GM12878 (cell line): ENCODE data around the gene NUB1. TPM values are rescaled to one million over a fixed set of nuclear protein-coding genes. Genes with fewer than 3 reads are reported as not detected.

Source experiments
- ATF3 ChIP-seq: IDR thresholded peaks from 2 replicates; pipeline ENCODE4 v1.6.1; 2011; ENCODE audit warnings: low read depth, mild to moderate bottlenecking, low read length, moderate library complexity, borderline replicate concordance; ENCODE audit errors: extremely low read depth
- BACH1 ChIP-seq: fragments of 450-650 bp; IDR thresholded peaks from 2 replicates; pipeline ENCODE4 v1.6.1; 2017; ENCODE audit warnings: mild to moderate bottlenecking, borderline replicate concordance
- BCLAF1 ChIP-seq: fragments of 450-650 bp; IDR thresholded peaks from 2 replicates; pipeline ENCODE4 v1.6.1; 2017; ENCODE audit warnings: antibody characterized with exemption, mild to moderate bottlenecking, moderate library complexity
- BRCA1 ChIP-seq: IDR thresholded peaks from 2 replicates; pipeline ENCODE4 v1.6.1; 2011; ENCODE audit warnings: low read depth, low read length, improper control_type of control experiment
- CEBPB ChIP-seq, 2 experiments: fragments of 150-350 bp in 1 of 2; IDR thresholded peaks; 2 replicates each; pipeline ENCODE4 v1.6.1; 2012 to 2014; ENCODE audit warnings: low read depth in 2 of 2, low read length in 2 of 2, borderline replicate concordance in 1 of 2, inconsistent platforms in 1 of 2
- CHD2 ChIP-seq: IDR thresholded peaks from 2 replicates; pipeline ENCODE4 v1.6.1; 2011; ENCODE audit warnings: low read depth, low read length, improper control_type of control experiment, borderline replicate concordance
- CHD4 ChIP-seq: fragments of 200-600 bp; sonication (generic); IDR thresholded peaks from 2 replicates; pipeline ENCODE4 v1.6.1; 2016; ENCODE audit warnings: mild to moderate bottlenecking
- EP300 ChIP-seq, 2 experiments: fragments of 150-350 bp in 1 of 2; IDR thresholded peaks; 2 replicates each; pipeline ENCODE4 v1.6.1; 2011 to 2012; ENCODE audit warnings: low read depth in 2 of 2, low read length in 2 of 2, borderline replicate concordance in 1 of 2, improper control_type of control experiment in 1 of 2, inconsistent platforms in 1 of 2; ENCODE audit not compliant: control insufficient read depth in 1 of 2
- FOXK2 ChIP-seq: fragments of 450-650 bp; IDR thresholded peaks from 2 replicates; pipeline ENCODE4 v1.6.1; 2017; ENCODE audit warnings: mild to moderate bottlenecking, moderate library complexity
- JUNB ChIP-seq: IDR thresholded peaks from 2 replicates; pipeline ENCODE4 v1.6.1; 2016; ENCODE audit warnings: antibody characterized with exemption, mild to moderate bottlenecking
- MTA2 ChIP-seq: fragments of 450-650 bp; IDR thresholded peaks from 2 replicates; pipeline ENCODE4 v1.6.1; 2016; ENCODE audit warnings: low read depth, mild to moderate bottlenecking, moderate library complexity
- MTA3 ChIP-seq: IDR thresholded peaks from 2 replicates; pipeline ENCODE4 v1.6.1; 2012; ENCODE audit warnings: low read length, inconsistent platforms, borderline replicate concordance
- NBN ChIP-seq: fragments of 450-650 bp; IDR thresholded peaks from 2 replicates; pipeline ENCODE4 v1.6.1; 2016
- POLR2AphosphoS5 ChIP-seq: IDR thresholded peaks from 2 replicates; pipeline ENCODE4 v1.6.1; 2011; ENCODE audit warnings: mild to moderate bottlenecking, low read length, inconsistent platforms
- POU2F2 ChIP-seq: IDR thresholded peaks from 3 replicates; pipeline ENCODE4 v1.6.1; 2011; ENCODE audit warnings: low read depth, mild to moderate bottlenecking, low read length, borderline replicate concordance
- SMAD5 ChIP-seq: IDR thresholded peaks from 2 replicates; pipeline ENCODE4 v1.6.1; 2016; ENCODE audit warnings: antibody characterized with exemption, low read depth
- SREBF2 ChIP-seq: IDR thresholded peaks from 2 replicates; pipeline ENCODE4 v1.6.1; 2012; ENCODE audit warnings: mild to moderate bottlenecking, low read length
- TAF1 ChIP-seq: IDR thresholded peaks from 2 replicates; pipeline ENCODE4 v1.6.1; 2011; ENCODE audit warnings: mild to moderate bottlenecking, low read depth, low read length, borderline replicate concordance
- YBX1 ChIP-seq: fragments of 450-650 bp; IDR thresholded peaks from 2 replicates; pipeline ENCODE4 v1.6.1; 2016; ENCODE audit warnings: antibody characterized with exemption
- ZSCAN29 ChIP-seq: fragments of 450-650 bp; IDR thresholded peaks from 2 replicates; pipeline ENCODE4 v1.6.1; 2017; ENCODE audit warnings: mild to moderate bottlenecking, moderate library complexity
- ZZZ3 ChIP-seq: IDR thresholded peaks from 2 replicates; pipeline ENCODE4 v1.6.1; 2011; ENCODE audit warnings: low read depth; ENCODE audit not compliant: control insufficient read depth, insufficient read length
- polyA plus RNA-seq, 11 experiments: library from polyadenylated mRNA; depleted of rRNA in 4 of 11; unstranded in 6 of 11; stranded (reverse) in 5 of 11; fragments of >200 nt; fragmentation: Nextera tagmentation in 4 of 11; fragmentation: Illumina TruSeq in 1 of 11; extraction: Ambion mirVana in 4 of 11; extraction: Trizol in 1 of 11; gene quantifications; 1 replicate in 1 of 11; 2 replicates in 10 of 11; pipeline versions ENCODE4 v1.2.1 to v1.2.3, GENCODE V29; 2011 to 2016; ENCODE audit warnings: inconsistent platforms in 2 of 11, missing spikeins in 2 of 11, low read depth in 1 of 11
- total RNA-seq, 4 experiments: library from RNA; depleted of rRNA in 3 of 4; stranded (reverse); fragments of >200 nt in 3 of 4; fragmentation: Illumina TruSeq in 1 of 4; extraction: Trizol in 1 of 4; gene quantifications; 2 replicates each; pipeline versions ENCODE4 v1.2.1 to v1.2.3, GENCODE V29; 2013 to 2021
- TF ChIP-seq, protein P1 (sequence below): fragments of 450-650 bp; IDR thresholded peaks from 2 replicates; pipeline ENCODE4 v1.6.1; 2017; ENCODE audit warnings: mild to moderate bottlenecking, low read depth, inconsistent platforms; ENCODE audit not compliant: poor library complexity, severe bottlenecking
- TF ChIP-seq, protein P2 (sequence below): fragments of 450-650 bp; IDR thresholded peaks from 2 replicates; pipeline ENCODE4 v1.6.1; 2017; ENCODE audit warnings: low read depth, mild to moderate bottlenecking, moderate library complexity
- TF ChIP-seq, protein P3 (sequence below): fragments of 450-650 bp; IDR thresholded peaks from 2 replicates; pipeline ENCODE4 v1.6.1; 2017; ENCODE audit warnings: borderline replicate concordance

Gene NUB1
- total and polyA plus RNA-seq, 10 of the 15 experiments (the other 5 are each of a cell fraction or from before 2014, with no cell fraction given) = 24.1 to 102 (median 49.0) TPM

DNA sequence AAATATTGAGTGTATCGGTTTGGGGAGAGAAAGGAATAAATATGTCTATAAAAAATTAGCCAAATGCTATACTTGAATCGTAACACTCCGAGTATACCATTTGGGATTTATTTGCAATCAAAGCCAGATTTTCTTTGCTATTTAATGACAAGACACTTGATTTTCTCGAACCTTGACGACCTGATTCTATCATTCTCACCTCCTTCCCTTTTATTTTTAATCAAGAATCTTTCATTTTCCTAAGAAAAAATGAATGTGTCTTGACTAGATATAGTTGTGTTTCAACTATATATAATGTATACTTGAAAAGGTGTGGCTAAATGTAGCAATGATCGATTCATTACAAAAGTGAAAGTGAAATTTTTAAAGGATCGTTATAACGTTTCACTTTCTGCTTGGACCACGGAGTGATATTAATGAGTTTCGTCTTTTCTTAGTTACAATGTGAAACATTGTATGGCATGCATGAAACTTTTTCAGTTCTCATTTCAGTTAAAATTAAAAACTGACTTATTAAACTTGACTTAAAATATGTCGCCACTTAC lies 562 bp downstream of the NUB1 start (continued):
- TF ChIP-seq, protein P1, sequence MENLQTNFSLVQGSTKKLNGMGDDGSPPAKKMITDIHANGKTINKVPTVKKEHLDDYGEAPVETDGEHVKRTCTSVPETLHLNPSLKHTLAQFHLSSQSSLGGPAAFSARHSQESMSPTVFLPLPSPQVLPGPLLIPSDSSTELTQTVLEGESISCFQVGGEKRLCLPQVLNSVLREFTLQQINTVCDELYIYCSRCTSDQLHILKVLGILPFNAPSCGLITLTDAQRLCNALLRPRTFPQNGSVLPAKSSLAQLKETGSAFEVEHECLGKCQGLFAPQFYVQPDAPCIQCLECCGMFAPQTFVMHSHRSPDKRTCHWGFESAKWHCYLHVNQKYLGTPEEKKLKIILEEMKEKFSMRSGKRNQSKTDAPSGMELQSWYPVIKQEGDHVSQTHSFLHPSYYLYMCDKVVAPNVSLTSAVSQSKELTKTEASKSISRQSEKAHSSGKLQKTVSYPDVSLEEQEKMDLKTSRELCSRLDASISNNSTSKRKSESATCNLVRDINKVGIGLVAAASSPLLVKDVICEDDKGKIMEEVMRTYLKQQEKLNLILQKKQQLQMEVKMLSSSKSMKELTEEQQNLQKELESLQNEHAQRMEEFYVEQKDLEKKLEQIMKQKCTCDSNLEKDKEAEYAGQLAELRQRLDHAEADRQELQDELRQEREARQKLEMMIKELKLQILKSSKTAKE = peak; percentile 82
- TF ChIP-seq ZZZ3 (no peak), CHD2 (no peak), YBX1 (no peak), EP300 (IDR thresholded peaks at IDR 0.05; ENCODE audit: borderline replicate concordance in 1 of 2, control insufficient read depth in 1 of 2, low read depth in 2 of 2, low read length in 2 of 2) (peak; percentile 63 to 80; a peak in 2 of 4 replicates), POLR2AphosphoS5 (no peak), NBN (no peak), JUNB (peak; percentile 95), POU2F2 (peak; percentile 35; the same call in 1 of the 3 replicates), CEBPB (IDR thresholded peaks at IDR 0.05; ENCODE audit: borderline replicate concordance in 1 of 2, low read depth in 2 of 2, low read length in 2 of 2) (no peak), CHD4 (no peak), MTA2 (peak; percentile 97), BACH1 (peak; percentile 59; the same call in 1 of the 2 replicates), BCLAF1 (no peak), ZSCAN29 (no peak), SREBF2 (no peak), BRCA1 (no peak), TAF1 (no peak), MTA3 (no peak), SMAD5 (no peak), ATF3 (no peak), FOXK2 (no peak)
- TF ChIP-seq, protein P2, sequence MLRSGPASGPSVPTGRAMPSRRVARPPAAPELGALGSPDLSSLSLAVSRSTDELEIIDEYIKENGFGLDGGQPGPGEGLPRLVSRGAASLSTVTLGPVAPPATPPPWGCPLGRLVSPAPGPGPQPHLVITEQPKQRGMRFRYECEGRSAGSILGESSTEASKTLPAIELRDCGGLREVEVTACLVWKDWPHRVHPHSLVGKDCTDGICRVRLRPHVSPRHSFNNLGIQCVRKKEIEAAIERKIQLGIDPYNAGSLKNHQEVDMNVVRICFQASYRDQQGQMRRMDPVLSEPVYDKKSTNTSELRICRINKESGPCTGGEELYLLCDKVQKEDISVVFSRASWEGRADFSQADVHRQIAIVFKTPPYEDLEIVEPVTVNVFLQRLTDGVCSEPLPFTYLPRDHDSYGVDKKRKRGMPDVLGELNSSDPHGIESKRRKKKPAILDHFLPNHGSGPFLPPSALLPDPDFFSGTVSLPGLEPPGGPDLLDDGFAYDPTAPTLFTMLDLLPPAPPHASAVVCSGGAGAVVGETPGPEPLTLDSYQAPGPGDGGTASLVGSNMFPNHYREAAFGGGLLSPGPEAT = no peak; the same call in 1 of the 2 replicates
- TF ChIP-seq, protein P3, sequence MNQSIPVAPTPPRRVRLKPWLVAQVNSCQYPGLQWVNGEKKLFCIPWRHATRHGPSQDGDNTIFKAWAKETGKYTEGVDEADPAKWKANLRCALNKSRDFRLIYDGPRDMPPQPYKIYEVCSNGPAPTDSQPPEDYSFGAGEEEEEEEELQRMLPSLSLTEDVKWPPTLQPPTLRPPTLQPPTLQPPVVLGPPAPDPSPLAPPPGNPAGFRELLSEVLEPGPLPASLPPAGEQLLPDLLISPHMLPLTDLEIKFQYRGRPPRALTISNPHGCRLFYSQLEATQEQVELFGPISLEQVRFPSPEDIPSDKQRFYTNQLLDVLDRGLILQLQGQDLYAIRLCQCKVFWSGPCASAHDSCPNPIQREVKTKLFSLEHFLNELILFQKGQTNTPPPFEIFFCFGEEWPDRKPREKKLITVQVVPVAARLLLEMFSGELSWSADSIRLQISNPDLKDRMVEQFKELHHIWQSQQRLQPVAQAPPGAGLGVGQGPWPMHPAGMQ = no peak
